Erythroblast (primary cell): ENCODE data around the gene ITGA11.

Experiments used
- GATA1 ChIP-seq: IDR thresholded peaks from 2 replicates; pipeline ENCODE4 v1.6.1; 2011; ENCODE audit warnings: low read depth, mild to moderate bottlenecking, control low read depth, low read length, moderate library complexity
- POLR2A ChIP-seq: IDR thresholded peaks from 2 replicates; pipeline ENCODE4 v1.6.1; 2011; ENCODE audit warnings: mild to moderate bottlenecking, low read length

DNA sequence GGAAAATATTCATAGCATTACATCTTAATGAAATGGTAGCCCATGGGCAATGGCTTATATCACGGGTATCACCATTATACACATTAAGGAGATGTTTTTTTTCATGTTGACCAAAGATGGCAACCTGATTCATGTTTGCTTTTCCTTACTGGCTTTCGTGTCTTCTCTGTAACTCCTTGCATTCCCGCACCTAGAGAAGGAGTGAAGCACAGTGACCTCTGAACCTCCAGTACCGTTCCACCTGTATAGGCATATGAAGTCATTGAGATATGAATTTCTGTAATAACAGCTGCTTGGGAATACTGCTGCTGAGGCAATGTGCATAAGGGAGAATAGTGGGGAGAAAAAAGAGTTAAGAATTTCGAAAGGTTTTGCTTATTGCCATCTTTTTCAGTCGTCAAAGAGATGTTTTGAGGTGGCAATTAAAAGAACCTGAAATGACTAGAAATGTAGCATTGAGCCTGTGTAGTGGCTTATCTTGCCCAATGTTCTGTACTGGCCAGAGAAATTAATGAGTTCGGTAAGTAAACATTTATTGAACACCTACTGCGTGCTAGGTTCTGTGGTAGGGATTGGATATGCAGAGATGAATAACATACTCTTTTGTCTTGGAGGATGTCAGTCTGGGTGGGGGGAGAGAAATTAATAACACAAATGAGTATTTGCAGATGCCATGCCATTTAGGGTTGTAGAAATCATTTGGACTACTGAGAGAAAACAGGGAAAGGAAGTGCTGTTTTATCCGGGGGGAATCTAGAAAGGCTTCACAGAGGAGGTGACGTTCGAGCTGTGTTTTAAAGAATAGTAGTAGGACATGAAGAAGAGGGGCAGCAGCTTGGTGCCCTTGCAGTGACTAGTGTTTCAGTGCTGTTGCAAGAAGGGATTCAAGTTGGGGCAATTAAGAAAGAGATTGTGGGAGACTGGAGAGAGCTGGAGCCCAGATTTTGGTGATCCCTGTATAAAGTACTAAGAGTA lies 151.9 kb downstream of the ITGA11 start:
- no peak for TF ChIP-seq POLR2A
- TF ChIP-seq GATA1 = no peak
